HK-2 (cell line): ENCODE measurements around the gene SAFB2.
A peak's percentile ranks its signal among the peaks of the same experiment; 100 is the strongest.

Experiments used
- DNase-seq: peaks from one replicate; pipeline ENCODE4 v3.0.0-alpha.2; 2018; ENCODE audit not compliant: unreplicated experiment

The SAFB2 gene

GRCh38 chr19:5579697-5580096, 42.9 kb downstream of the SAFB2 start:
- no peak for DNase-seq

DNA sequence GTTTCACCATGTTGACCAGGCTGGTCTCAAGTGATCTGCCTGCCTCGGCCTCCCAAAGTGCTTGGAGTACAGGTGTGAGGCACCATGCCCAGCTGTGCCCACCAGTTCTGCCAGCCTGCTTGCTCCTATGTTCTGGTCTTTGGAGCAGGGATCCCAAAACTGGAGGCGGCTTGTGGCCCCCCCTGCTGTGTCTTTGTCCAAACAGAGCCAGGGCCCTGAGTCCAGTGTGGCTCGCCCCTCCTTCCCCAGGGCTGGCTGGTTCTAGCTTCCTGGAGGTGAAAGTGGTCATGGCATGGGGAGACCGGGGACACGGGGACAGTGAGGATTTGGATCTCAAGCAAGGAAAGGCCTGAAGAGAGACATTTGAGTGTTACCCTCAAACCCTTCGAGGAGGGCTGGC, 43.3 kb downstream of the SAFB2 start:
- no peak for DNase-seq

GRCh38 chr19:5578097-5578846, 44.3 kb downstream of the SAFB2 start:
- DNase-seq = peak; percentile 69

DNA sequence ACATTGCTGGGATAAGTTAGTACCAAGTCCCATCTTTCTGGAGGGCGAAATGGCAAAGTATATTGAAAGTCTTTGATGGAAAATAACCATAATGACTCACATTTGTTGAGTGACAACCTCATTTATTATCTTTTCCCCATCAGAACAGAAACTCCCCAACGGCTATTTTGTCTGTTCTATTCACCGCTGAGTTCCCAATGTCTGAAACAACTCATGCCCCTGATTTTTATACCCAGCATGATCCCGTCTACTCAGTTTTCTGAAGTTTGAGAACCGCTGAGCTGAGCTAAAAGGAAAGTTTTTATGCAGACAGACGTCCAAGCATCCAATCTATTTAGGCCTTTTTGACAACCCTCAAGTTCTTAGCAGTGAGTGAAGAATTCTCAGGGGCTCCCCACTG, 47.0 kb downstream of the SAFB2 start:
- no peak for DNase-seq

DNA sequence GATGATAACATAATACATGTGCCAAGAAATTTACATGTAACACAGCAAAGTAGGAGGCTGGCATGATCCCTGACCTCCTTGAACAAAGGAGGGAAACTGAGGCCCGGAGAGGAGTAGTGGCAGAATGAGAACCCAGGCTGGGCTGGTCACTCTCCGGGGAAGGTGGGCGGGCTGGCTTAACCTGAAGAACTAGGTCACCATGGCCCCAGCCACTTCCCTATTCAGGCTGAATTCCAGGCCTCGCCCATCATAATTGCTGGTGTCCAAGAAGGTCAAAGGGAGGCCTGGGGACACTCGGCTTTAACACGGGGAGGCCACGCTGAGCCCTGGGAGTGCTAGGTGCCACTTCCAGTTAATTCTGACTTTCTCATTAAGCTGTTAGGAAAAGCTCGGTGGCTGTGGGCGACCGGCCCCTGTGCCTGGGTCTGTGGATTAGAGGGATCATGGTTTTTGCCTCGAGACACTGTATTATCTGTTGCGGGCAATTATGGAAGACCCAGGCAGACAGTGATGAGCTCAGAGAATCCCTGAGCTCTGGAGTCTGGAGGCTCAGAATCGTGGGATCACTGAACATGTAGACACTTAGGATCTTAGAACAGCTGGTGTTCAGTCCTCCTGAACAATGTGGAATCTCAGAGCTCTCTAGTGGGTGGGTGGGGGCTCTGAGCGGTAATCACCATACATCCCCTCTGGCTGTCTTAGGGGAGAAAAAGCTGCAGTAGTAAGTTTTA, 49.9 kb downstream of the SAFB2 start:
- no peak for DNase-seq

DNA sequence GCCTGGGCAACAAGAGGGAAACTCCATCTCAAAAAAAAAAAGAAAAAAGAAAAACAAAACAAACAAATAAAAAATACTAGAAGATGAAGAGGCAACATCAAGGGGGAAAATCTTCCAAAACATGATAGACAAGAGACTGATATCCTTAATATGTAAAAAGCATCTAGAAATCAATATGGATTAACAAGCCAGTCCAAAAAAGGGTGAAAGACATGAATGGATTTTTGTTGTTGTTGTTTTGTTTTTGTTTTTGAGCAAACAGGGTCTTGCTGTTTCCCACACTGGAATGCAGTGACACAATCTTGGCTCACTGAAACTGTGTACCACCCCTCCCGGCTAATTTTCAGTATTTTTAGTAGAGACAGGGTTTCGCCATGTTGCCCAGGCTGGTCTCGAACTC, 50.8 kb downstream of the SAFB2 start:
- no peak for DNase-seq

- no peak for DNase-seq
Measured at GRCh38 chr19:5567970-5568407, 54.6 kb downstream of the SAFB2 start.

GRCh38 chr19:5567360-5567969, 55.1 kb downstream of the SAFB2 start, which contains the start of gene TINCR:
Gene TINCR, minus strand, starts transcription at chr19:5567953.
- no peak for DNase-seq

DNA sequence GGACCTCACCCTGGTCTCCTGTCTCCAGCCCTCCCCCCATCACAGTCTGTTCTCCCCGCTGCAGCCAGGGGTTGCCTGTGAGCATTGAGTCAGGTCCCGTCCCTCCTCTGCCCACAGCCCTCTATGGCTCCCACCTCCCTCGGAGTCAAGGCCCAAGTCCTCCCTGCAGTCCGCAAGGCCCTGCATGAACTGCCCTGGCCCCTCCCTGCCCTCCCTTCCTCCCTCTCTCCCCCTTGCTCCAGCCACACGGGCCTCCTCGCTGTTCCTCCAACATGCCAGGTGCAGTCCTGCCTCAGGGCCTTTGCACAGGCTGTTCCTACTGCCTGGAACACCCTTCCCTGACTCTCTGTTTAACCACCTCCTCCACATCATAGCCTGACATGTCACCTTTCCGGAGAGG, 57.6 kb downstream of the SAFB2 start:
- no peak for DNase-seq

GRCh38 chr19:5563935-5564612, 58.5 kb downstream of the SAFB2 start:
- DNase-seq = peak; percentile 31

- DNase-seq = no peak
Measured at GRCh38 chr19:5563008-5563431, 59.6 kb downstream of the SAFB2 start.

DNA sequence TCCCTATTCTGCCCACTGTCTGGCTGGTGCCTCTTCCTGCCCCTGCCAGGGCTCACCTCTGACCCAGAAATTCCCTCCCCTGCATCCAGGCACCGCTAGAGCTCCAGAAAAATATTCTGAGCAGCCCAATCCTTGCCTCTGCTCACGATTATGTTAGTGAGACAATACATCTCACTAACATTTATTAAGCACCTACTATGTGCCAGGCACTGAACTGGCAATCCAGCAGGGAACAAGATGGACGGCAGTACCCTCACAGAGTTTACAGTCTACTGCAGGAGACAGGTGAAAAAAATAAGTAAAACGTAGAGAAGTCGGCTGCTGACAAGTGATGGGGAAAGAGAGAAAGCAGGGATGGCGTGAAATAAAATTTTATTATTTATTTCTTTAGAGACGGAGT, 60.3 kb downstream of the SAFB2 start:
- no peak for DNase-seq

GRCh38 chr19:5561559-5561958, 61.0 kb downstream of the SAFB2 start:
- no peak for DNase-seq

DNA sequence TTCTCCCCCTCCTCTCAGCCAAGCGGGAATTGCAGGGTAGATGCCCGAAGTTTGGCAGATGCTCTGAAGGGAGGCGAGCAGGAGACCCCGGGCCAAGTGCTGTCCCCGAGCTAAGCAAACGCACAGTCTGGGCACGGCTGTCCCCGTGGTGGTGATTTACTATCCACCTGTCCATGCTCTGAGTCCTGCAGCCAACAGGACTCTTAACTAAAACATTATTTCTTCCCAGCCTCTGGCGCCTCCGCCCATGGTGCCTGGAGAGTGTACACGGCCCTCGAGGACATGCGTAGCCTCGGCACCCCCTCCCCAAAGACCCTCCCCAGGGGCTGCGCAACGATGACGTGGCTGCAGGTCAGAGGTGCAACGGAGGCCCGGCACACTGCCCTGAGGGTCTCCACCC, 62.4 kb downstream of the SAFB2 start:
- no peak for DNase-seq

GRCh38 chr19:5559804-5560133, 62.8 kb downstream of the SAFB2 start:
- DNase-seq = no peak

DNA sequence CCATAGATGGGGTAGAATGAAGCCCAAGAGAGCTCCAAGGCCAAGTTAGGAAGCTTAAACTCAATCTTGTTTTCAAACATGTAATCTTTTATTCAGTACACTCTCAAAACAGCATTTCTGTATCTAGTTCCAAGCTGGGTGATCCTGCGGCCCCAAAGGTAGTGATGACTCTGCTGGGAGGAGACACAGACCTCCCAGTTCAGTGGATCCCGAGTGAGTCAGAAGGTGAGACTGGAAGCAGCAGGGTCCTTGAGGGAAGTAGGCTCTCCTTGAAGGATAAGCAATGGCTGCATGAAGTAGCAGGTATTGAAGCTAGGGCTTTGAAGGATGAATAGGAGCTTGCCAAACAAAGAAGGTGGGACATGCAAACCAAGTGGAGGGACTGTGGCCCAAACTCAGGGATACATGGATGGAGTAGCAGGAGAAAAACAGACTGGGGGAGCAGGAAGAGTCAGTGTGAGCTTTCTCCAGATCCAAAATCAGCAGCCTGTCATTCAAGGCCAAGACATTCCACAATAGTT, 64.4 kb downstream of the SAFB2 start:
- no peak for DNase-seq

DNA sequence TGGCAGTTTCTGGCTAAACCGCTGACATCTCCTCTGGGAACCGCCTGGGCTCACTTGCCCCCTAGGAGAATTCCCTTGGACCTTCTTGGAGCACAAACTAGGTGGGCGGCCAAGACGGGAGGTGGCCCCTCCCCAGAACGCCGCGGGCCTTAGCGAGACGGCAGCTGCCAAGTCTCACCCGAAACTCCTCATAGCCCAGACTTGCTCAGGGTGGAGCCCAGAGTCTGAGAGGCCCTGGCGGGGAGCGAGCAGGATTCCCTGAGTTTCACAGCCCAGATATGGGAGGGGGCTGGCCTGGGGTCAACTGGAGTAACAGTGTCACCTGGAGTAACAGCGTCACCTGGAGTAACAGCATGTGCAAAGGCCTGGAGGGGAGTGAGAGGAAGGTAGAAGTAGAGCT, 64.9 kb downstream of the SAFB2 start:
- no peak for DNase-seq

DNA sequence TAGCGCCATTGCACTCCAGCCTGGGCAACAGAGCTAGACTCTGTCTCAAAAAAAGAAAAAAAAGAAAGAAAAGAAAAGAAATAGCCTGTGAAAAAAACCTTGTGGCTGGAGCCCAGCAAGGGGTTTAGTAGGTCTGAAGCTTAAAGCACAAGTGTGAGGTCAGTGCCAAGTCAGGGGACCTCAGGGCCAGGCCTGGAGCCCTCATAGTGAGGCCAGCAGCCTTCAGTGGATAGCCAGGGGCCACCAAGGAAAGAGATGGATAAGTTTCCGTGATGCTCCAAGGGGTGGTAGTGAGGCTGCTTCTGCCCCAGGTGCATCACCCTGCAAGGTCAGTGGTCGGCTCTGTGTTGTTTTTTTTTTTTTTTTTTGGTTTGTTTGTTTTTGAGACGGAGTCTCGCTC, 67.7 kb downstream of the SAFB2 start:
- DNase-seq = no peak

DNA sequence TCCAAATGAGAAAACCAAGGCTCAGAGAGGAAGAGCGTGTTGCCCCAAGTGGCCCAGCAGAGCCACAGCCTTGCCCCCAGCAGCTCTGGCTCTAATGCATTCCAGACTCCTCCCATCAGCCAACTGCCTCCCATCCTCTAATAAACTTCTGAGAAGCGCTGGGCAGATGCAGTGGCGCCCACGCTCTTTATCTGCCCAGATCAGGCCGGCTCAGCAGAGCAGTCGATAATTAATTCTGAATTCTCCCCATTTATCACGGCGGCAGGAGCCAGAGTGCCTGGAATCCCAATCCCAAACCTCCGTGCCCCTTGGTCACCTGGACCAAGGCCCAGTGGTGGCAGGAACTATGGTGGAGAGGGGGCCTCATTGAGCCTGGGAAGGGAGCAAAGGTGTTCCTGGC, 68.7 kb downstream of the SAFB2 start:
- no peak for DNase-seq

DNA sequence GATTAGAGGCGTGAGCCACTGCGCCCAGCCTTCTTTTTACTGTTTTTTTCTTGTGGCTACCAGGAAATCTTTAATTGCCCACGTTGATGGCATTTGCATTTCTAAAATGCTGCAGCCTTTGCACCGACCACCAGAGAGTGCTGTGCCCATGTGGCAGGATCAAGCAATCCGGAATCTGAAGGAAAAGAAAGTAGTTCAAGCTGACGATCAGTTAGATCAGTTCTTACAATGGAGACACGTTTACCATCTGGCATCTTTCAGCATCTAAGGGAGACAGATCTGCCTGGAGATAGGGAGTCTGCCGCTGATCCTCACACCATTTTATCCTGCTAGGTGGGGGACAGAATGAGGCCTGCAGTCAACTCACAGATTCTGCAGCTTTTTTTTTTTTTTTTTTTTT, 74.7 kb downstream of the SAFB2 start:
- DNase-seq = no peak

GRCh38 chr19:5545984-5546383, 76.6 kb downstream of the SAFB2 start:
- DNase-seq = no peak

- no peak for DNase-seq
Measured at GRCh38 chr19:5545051-5545450, 77.5 kb downstream of the SAFB2 start.
